H9 (cell line): Measurements from ENCODE around the gene GPS1. TPM values are rescaled to one million over a fixed set of nuclear protein-coding genes. Genes with fewer than 3 reads are reported as not detected.

Experiments used
- DNase-seq: peaks from one replicate; pipeline ENCODE4 v3.0.0-alpha.2; 2017
- H2AFZ ChIP-seq: one replicate; pipeline ENCODE4 v1.6.1; 2013; ENCODE audit warnings: mild to moderate bottlenecking, low read length, control low read depth, moderate library complexity
- H2AK5ac ChIP-seq: 2 replicates; pipeline ENCODE4 v1.6.1; 2013; ENCODE audit warnings: low read length, control low read depth, mixed read lengths; ENCODE audit not compliant: insufficient read length
- H2BK120ac ChIP-seq: one replicate; pipeline ENCODE4 v1.6.1; 2013; ENCODE audit warnings: low read depth, mild to moderate bottlenecking, low read length, control low read depth, inconsistent platforms; ENCODE audit not compliant: poor library complexity, severe bottlenecking
- H2BK12ac ChIP-seq: 2 replicates; pipeline ENCODE4 v1.6.1; 2013; ENCODE audit warnings: low read length, control low read depth, mixed read lengths, low read depth; ENCODE audit not compliant: insufficient read length
- H2BK15ac ChIP-seq: 2 replicates; pipeline ENCODE4 v1.6.1; 2013; ENCODE audit warnings: low read depth, low read length, control low read depth
- H2BK20ac ChIP-seq: one replicate; pipeline ENCODE4 v1.6.1; 2013; ENCODE audit warnings: low read depth, mild to moderate bottlenecking, low read length, control low read depth, inconsistent platforms; ENCODE audit not compliant: poor library complexity, severe bottlenecking
- H2BK5ac ChIP-seq: 2 replicates; pipeline ENCODE4 v1.6.1; 2013; ENCODE audit warnings: low read length, control low read depth, mixed read lengths; ENCODE audit not compliant: insufficient read length
- H3K14ac ChIP-seq: 2 replicates; pipeline ENCODE4 v1.6.1; 2013; ENCODE audit warnings: low read length, control low read depth; ENCODE audit not compliant: insufficient read depth
- H3K18ac ChIP-seq: 2 replicates; pipeline ENCODE4 v1.6.1; 2013; ENCODE audit warnings: low read depth, mild to moderate bottlenecking, mixed read lengths, low read length, control low read depth; ENCODE audit not compliant: insufficient read length
- H3K23ac ChIP-seq: 2 replicates; pipeline ENCODE4 v1.6.1; 2013; ENCODE audit warnings: low read length, control low read depth, mixed read lengths, low read depth; ENCODE audit not compliant: insufficient read length
- H3K23me2 ChIP-seq: 2 replicates; pipeline ENCODE4 v1.6.1; 2013; ENCODE audit warnings: low read depth, mild to moderate bottlenecking, mixed read lengths, low read length, control low read depth; ENCODE audit not compliant: insufficient read length, poor library complexity, severe bottlenecking
- H3K27ac ChIP-seq: 2 replicates; pipeline ENCODE4 v1.5.1; 2013; ENCODE audit warnings: low read length, control low read depth, mixed read lengths, low read depth; ENCODE audit not compliant: insufficient read length
- H3K27me3 ChIP-seq: 2 replicates; pipeline ENCODE4 v1.6.1; 2013; ENCODE audit warnings: low read length, control low read depth, inconsistent platforms; ENCODE audit not compliant: insufficient read depth
- H3K4ac ChIP-seq: 2 replicates; pipeline ENCODE4 v1.6.1; 2013; ENCODE audit warnings: low read depth, mild to moderate bottlenecking, control low read depth, inconsistent platforms, low read length, moderate library complexity
- H3K4me1 ChIP-seq: 2 replicates; pipeline ENCODE4 v1.6.1; 2013; ENCODE audit warnings: low read length, control low read depth, inconsistent platforms; ENCODE audit not compliant: insufficient read depth
- H3K4me2 ChIP-seq: 2 replicates; pipeline ENCODE4 v1.6.1; 2013; ENCODE audit warnings: low read length, control low read depth, mixed read lengths; ENCODE audit not compliant: insufficient read length, insufficient read depth
- H3K56ac ChIP-seq: 2 replicates; pipeline ENCODE4 v1.6.1; 2013; ENCODE audit warnings: low read depth, mild to moderate bottlenecking, mixed read lengths, low read length, control low read depth; ENCODE audit not compliant: insufficient read length
- H3K79me1 ChIP-seq: 2 replicates; pipeline ENCODE4 v1.6.1; 2013; ENCODE audit warnings: low read depth, mild to moderate bottlenecking, moderate library complexity, low read length, control low read depth, inconsistent platforms; ENCODE audit not compliant: insufficient read depth, poor library complexity, severe bottlenecking
- H3K79me2 ChIP-seq: 2 replicates; pipeline ENCODE4 v1.6.1; 2013; ENCODE audit warnings: low read length, control low read depth, inconsistent platforms; ENCODE audit not compliant: insufficient read depth
- H3K9ac ChIP-seq: 2 replicates; pipeline ENCODE4 v1.6.1; 2013; ENCODE audit warnings: low read length, control low read depth, mixed read lengths; ENCODE audit not compliant: insufficient read length; ENCODE audit errors: extremely low read depth
- H3K9me3 ChIP-seq: one replicate; pipeline ENCODE4 v1.6.1; 2013; ENCODE audit warnings: low read depth, low read length, inconsistent platforms; ENCODE audit not compliant: control insufficient read depth
- H3T11ph ChIP-seq: one replicate; pipeline ENCODE4 v1.6.1; 2013; ENCODE audit warnings: mild to moderate bottlenecking, low read length, control low read depth, inconsistent platforms
- H4K20me1 ChIP-seq: one replicate; pipeline ENCODE4 v1.6.1; 2013; ENCODE audit not compliant: control insufficient read depth, insufficient read length, insufficient read depth
- H4K5ac ChIP-seq: 2 replicates; pipeline ENCODE4 v1.6.1; 2013; ENCODE audit warnings: low read depth, mild to moderate bottlenecking, mixed read lengths, low read length, control low read depth; ENCODE audit not compliant: insufficient read length
- H4K8ac ChIP-seq: replicated peaks from 2 replicates; pipeline ENCODE4 v1.6.1; 2013; ENCODE audit warnings: low read length, control low read depth, mixed read lengths, low read depth; ENCODE audit not compliant: insufficient read length
- H4K91ac ChIP-seq: 2 replicates; pipeline ENCODE4 v1.6.1; 2013; ENCODE audit warnings: low read depth, mild to moderate bottlenecking, moderate library complexity, mixed read lengths, low read length, control low read depth; ENCODE audit not compliant: insufficient read length
- H3K27ac Mint-ChIP-seq, 3 experiments: 2 replicates in 2 of 3; 3 replicates in 1 of 3; pipeline ENCODE4 v1.8.0; 2020 to 2021; ENCODE audit warnings: mixed read lengths in 3 of 3, mild to moderate bottlenecking in 1 of 3, moderate library complexity in 1 of 3
- H3K27me3 Mint-ChIP-seq: 2 replicates; pipeline ENCODE4 v1.8.0; 2021; ENCODE audit warnings: low read depth, mild to moderate bottlenecking, moderate library complexity, mixed read lengths
- H3K36me3 Mint-ChIP-seq, 3 experiments: 2 replicates in 2 of 3; 3 replicates in 1 of 3; pipeline ENCODE4 v1.8.0; 2020 to 2021; ENCODE audit warnings: low read depth in 3 of 3, mixed read lengths in 3 of 3; ENCODE audit not compliant: insufficient read depth in 1 of 3
- H3K4me1 Mint-ChIP-seq, 2 experiments: 2 replicates each; pipeline ENCODE4 v1.8.0; 2020; ENCODE audit warnings: mixed read lengths in 2 of 2
- H3K4me3 Mint-ChIP-seq, 2 experiments: 2 replicates in 1 of 2; 3 replicates in 1 of 2; pipeline ENCODE4 v1.8.0; 2020 to 2021; ENCODE audit warnings: mild to moderate bottlenecking in 2 of 2, mixed read lengths in 2 of 2, moderate library complexity in 1 of 2
- H3K9me3 Mint-ChIP-seq, 2 experiments: 2 replicates in 1 of 2; 3 replicates in 1 of 2; pipeline ENCODE4 v1.8.0; 2020; ENCODE audit warnings: mild to moderate bottlenecking in 2 of 2, mixed read lengths in 2 of 2, moderate library complexity in 1 of 2
- WGBS: extraction: QIAGEN DNeasy Blood & Tissue Kit; methylation state at CpG from one replicate; pipeline ENCODE4 v1.1.7; 2013; ENCODE audit warnings: missing lambda C conversion rate, low lambda C conversion rate, mixed read lengths; ENCODE audit not compliant: insufficient read length; ENCODE audit errors: extremely low coverage; 5-methylcytosine and 5-hydroxymethylcytosine counted together
- total RNA-seq: library from RNA; stranded (reverse); gene quantifications from 2 replicates; pipeline ENCODE4 v1.2.1, GENCODE V29; 2021
- TF ChIP-seq, protein P1 (sequence below): fragments of 200-600 bp; sonication (generic); conservative IDR thresholded peaks from 3 replicates; pipeline ENCODE4 v1.8.0; 2021; ENCODE audit warnings: antibody characterized with exemption, mild to moderate bottlenecking

Gene GPS1
- total RNA-seq, 1 experiment from 2014 or later = 164 TPM

DNA sequence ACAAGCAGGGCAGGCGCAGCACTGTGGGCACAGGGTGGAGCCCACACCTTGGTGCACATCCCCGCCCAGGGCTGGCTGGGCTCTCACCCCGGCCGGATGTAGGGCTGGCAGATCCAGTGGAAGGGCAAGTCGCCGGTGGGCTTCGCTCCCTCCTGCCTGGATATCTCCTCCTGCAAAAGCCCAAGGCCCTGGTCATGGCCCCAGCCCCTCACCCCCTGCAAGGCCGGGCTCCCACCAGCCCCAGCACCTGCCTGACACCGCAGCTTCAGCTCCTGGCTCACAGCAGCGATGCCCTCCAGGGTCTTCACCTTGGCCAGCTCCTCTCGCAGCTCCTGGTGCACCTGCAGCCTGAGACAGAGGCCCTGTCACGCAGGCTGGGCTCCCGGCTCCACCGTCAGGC lies 8.9 kb downstream of the GPS1 start:
- H3K23me2 ChIP-seq = peaks cover 9% of the 10 kb centered on the region
- no peaks in the 10 kb centered on the region for H3K4me1 ChIP-seq
- H3K27ac ChIP-seq = no peak overlapping the region
- H3K14ac ChIP-seq = no peak overlapping the region
- H4K8ac ChIP-seq = no peak overlapping the region
- H3K27ac Mint-ChIP-seq = no peak overlapping the region
- H2BK5ac ChIP-seq = no peak overlapping the region
- H4K5ac ChIP-seq = no peak overlapping the region
- no peak overlapping the region for H3K18ac ChIP-seq
- TF ChIP-seq, protein P1, sequence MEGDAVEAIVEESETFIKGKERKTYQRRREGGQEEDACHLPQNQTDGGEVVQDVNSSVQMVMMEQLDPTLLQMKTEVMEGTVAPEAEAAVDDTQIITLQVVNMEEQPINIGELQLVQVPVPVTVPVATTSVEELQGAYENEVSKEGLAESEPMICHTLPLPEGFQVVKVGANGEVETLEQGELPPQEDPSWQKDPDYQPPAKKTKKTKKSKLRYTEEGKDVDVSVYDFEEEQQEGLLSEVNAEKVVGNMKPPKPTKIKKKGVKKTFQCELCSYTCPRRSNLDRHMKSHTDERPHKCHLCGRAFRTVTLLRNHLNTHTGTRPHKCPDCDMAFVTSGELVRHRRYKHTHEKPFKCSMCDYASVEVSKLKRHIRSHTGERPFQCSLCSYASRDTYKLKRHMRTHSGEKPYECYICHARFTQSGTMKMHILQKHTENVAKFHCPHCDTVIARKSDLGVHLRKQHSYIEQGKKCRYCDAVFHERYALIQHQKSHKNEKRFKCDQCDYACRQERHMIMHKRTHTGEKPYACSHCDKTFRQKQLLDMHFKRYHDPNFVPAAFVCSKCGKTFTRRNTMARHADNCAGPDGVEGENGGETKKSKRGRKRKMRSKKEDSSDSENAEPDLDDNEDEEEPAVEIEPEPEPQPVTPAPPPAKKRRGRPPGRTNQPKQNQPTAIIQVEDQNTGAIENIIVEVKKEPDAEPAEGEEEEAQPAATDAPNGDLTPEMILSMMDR = no peak
- no peaks in the 10 kb centered on the region for H3K9me3 ChIP-seq
- H2AFZ ChIP-seq = no peak overlapping the region
- no peak for DNase-seq
- H3K36me3 Mint-ChIP-seq = peaks cover 3 to 34% (median 34%) of the 10 kb centered on the region in 3 experiments
- no peak overlapping the region for H3K4ac ChIP-seq
- no peaks in the 10 kb centered on the region for H3K79me1 ChIP-seq
- H3K4me2 ChIP-seq = no peak overlapping the region
- no peak overlapping the region for H3T11ph ChIP-seq
- H3K4me3 Mint-ChIP-seq = no peak overlapping the region; a peak in 1 of 5 replicates
- H3K27me3 Mint-ChIP-seq = no peaks in the 10 kb centered on the region
- no peaks in the 10 kb centered on the region for H3K4me1 Mint-ChIP-seq
- H2BK20ac ChIP-seq = no peak overlapping the region
- no peak overlapping the region for H3K56ac ChIP-seq
- H3K9ac ChIP-seq = no peak overlapping the region
- no peak overlapping the region for H2BK120ac ChIP-seq
- H3K9me3 Mint-ChIP-seq = no peaks in the 10 kb centered on the region
- H2AK5ac ChIP-seq = no peak overlapping the region
- no peaks in the 10 kb centered on the region for H3K79me2 ChIP-seq
- peaks cover 3% of the 10 kb centered on the region for H4K20me1 ChIP-seq
- H3K23ac ChIP-seq = no peak overlapping the region
- H4K91ac ChIP-seq = no peak overlapping the region
- H3K27me3 ChIP-seq = no peaks in the 10 kb centered on the region
- no peak overlapping the region for H2BK12ac ChIP-seq
- no CpG with 5 or more reads among the region's 14 CpGs for WGBS
- H2BK15ac ChIP-seq = no peak overlapping the region
